ENCODE data around the gene TRIM47.

Gene TRIM47

GRCh38 chr17:75824666-75825065 is 53.7 kb downstream of the TRIM47 start:
- H3K4me3 ChIP-seq (ENCODE audit: low read depth, low read length), result no peak overlapping the region
- no peak for DNase-seq (ENCODE audit: low read depth)
- no peak for TF ChIP-seq POLR2A (IDR thresholded peaks at IDR 0.05; ENCODE audit: extremely low read depth, insufficient read length)
- no peak for TF ChIP-seq MAX (IDR thresholded peaks at IDR 0.05; ENCODE audit: low read depth, low read length)
- TF ChIP-seq CTCF (IDR thresholded peaks at IDR 0.05; ENCODE audit: low read depth, low read length), result no peak
- no peak for TF ChIP-seq MYC (IDR thresholded peaks at IDR 0.05; ENCODE audit: low read depth, low read length)

Measured in NB4 (cell line).